HT-29 (cell line): ENCODE results near the gene KCTD8. TPM values are rescaled to one million over a fixed set of nuclear protein-coding genes. Genes with fewer than 3 reads are reported as not detected.
A peak's percentile ranks its signal among the peaks of the same experiment; 100 is the strongest.

Source experiments
- DNase-seq: peaks from one replicate; pipeline ENCODE4 v3.0.0-alpha.2; 2015; ENCODE audit warnings: low spot score
- total RNA-seq: library from RNA; depleted of rRNA; stranded (reverse); fragments of >200 nt; shearing (Covaris generic); gene quantifications from 2 replicates; pipeline ENCODE4 v1.2.3, GENCODE V29; 2014; rRNA removed

The KCTD8 gene
- total RNA-seq, 1 experiment from 2014 or later, result not detected

GRCh38 chr4:44162538-44163270 lies 285.9 kb downstream of the KCTD8 start:
- DNase-seq, result no peak

GRCh38 chr4:44161756-44162155 lies 286.9 kb downstream of the KCTD8 start:
- no peak for DNase-seq

GRCh38 chr4:44160776-44161367 lies 287.7 kb downstream of the KCTD8 start:
- DNase-seq, result no peak

GRCh38 chr4:44159991-44160390 lies 288.6 kb downstream of the KCTD8 start:
- no peak for DNase-seq

GRCh38 chr4:44157611-44158277 lies 290.9 kb downstream of the KCTD8 start:
- peak; percentile 10 for DNase-seq

- DNase-seq, result no peak
These were observed 298.5 kb downstream of the KCTD8 start for GRCh38 chr4:44150091-44150576.

- no peak for DNase-seq
These were observed 299.3 kb downstream of the KCTD8 start for GRCh38 chr4:44149282-44149681.

- no peak for DNase-seq
These were observed 301.0 kb downstream of the KCTD8 start for GRCh38 chr4:44147571-44148075.

GRCh38 chr4:44146516-44146915 lies 302.1 kb downstream of the KCTD8 start:
- no peak for DNase-seq

- no peak for DNase-seq
These were observed 302.7 kb downstream of the KCTD8 start for GRCh38 chr4:44145868-44146267.

GRCh38 chr4:44132526-44132925 lies 316.1 kb downstream of the KCTD8 start:
- DNase-seq, result no peak

Other genes starting within 250 kb of the KCTD8 start
- not detected in 2 replicates for gene YIPF7, start 202.8 kb upstream of the KCTD8 start, total RNA-seq
- gene GUF1, start 229.6 kb upstream of the KCTD8 start, total RNA-seq, result 11.4 and 12.0 TPM in 2 replicates